Mesothelial cell of epicardium (in vitro differentiated cells): ENCODE results near the gene RANBP1. TPM values are rescaled to one million over a fixed set of nuclear protein-coding genes. Genes with fewer than 3 reads are reported as not detected.

Source experiments
- DNase-seq, 2 experiments: peaks; one replicate each; pipeline ENCODE4 v3.0.0; 2021; ENCODE audit warnings: low spot score in 2 of 2; ENCODE audit not compliant: unreplicated experiment in 2 of 2
- H3K27ac Mint-ChIP-seq: 2 replicates; pipeline ENCODE4 v1.8.0; 2021; ENCODE audit warnings: mixed read lengths
- H3K27me3 Mint-ChIP-seq: 2 replicates; pipeline ENCODE4 v1.8.0; 2021; ENCODE audit warnings: low read depth, mixed read lengths
- H3K36me3 Mint-ChIP-seq: 2 replicates; pipeline ENCODE4 v1.8.0; 2021; ENCODE audit warnings: mixed read lengths
- H3K4me1 Mint-ChIP-seq: 2 replicates; pipeline ENCODE4 v1.8.0; 2021; ENCODE audit warnings: mixed read lengths
- H3K4me3 Mint-ChIP-seq: 2 replicates; pipeline ENCODE4 v1.8.0; 2021; ENCODE audit warnings: mild to moderate bottlenecking, moderate library complexity, mixed read lengths
- H3K9me3 Mint-ChIP-seq: 2 replicates; pipeline ENCODE4 v1.8.0; 2021; ENCODE audit warnings: mixed read lengths
- total RNA-seq: library from RNA; stranded (reverse); gene quantifications from 3 replicates; pipeline ENCODE4 v1.2.1, GENCODE V29; 2021
- TF ChIP-seq, protein P1 (sequence below): fragments of 200-600 bp; sonication (generic); IDR thresholded peaks from one replicate; pipeline ENCODE4 v1.5.0; 2021; ENCODE audit warnings: antibody characterized with exemption; ENCODE audit not compliant: unreplicated experiment

The RANBP1 gene
- total RNA-seq, 1 donor from 2014 or later, result 154 TPM

DNA sequence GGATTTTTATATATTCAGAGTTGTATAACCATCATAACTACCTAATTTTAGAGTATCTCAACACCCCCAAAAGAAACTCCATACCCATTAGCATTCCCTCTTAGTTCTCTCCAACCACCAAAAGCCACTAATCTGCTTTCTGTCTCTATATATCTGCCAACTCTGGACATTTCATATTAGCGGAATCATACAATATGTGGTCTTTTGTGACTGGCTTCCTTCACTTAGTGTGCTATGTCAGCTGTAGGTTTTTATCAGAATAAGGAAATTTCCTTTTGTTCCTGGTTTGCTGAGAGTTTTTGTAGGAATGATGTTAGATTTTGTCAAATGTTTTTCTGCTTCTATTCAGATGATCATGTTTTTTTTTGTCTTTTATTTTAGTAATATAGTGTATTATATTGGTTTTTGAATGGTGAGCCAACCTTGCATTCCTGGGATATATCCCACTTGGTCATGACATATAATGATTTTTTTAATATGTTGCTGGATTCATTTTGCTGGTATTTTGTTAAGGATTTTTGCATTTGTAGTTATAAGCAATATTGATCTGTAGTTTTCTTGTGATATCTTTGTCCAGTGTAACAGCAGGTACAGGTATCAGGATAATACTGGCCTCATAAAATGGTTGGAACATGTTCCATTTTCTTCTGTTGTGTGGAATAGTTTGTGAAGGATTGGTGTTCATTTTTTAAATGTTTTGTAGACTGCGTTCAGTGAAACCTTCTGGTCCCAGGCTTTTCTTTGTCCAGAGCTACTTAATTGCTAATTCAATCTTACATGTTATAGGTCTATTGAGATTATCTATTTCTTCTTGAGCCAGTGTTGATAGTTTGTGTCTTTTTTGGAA, 19.1 kb upstream of the RANBP1 start:
- TF ChIP-seq, protein P1, sequence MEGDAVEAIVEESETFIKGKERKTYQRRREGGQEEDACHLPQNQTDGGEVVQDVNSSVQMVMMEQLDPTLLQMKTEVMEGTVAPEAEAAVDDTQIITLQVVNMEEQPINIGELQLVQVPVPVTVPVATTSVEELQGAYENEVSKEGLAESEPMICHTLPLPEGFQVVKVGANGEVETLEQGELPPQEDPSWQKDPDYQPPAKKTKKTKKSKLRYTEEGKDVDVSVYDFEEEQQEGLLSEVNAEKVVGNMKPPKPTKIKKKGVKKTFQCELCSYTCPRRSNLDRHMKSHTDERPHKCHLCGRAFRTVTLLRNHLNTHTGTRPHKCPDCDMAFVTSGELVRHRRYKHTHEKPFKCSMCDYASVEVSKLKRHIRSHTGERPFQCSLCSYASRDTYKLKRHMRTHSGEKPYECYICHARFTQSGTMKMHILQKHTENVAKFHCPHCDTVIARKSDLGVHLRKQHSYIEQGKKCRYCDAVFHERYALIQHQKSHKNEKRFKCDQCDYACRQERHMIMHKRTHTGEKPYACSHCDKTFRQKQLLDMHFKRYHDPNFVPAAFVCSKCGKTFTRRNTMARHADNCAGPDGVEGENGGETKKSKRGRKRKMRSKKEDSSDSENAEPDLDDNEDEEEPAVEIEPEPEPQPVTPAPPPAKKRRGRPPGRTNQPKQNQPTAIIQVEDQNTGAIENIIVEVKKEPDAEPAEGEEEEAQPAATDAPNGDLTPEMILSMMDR, result no peak
- H3K27ac Mint-ChIP-seq, result no peak overlapping the region
- no peak for DNase-seq
- H3K4me1 Mint-ChIP-seq, result no peaks in the 10 kb centered on the region
- peaks cover 66% of the 10 kb centered on the region for H3K36me3 Mint-ChIP-seq
- H3K9me3 Mint-ChIP-seq, result peaks cover 19% of the 10 kb centered on the region
- no peak overlapping the region for H3K4me3 Mint-ChIP-seq
- H3K27me3 Mint-ChIP-seq, result no peaks in the 10 kb centered on the region

DNA sequence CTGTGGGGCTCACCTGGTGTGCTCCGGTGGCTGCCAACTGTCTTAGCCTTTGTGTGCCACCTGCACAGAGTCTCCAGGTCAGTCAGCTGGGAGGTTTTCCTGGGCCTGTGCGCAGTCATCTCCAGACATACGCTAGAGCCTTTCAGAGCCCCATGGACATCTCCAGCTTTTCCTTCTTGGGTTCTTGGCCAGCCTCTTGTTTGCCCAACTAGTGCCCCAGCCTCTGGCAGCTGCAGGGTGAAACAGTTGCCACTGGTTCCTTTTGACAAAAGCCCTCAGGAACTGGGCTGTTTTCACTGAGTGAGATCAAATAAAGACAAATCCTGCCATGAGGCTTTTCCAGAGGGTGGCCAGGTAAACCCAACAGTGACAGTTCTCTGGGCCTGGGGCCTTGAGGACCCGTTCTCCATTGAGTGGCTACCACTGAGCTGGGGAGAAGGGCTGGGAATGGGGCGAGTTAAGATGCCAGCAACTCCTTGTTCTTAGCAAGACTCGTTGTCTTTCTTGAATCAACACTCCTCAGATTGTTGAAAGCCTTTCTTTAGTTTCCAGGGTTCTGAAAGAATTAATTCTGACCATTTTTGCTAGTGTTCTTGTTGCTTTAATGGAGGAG, 16.7 kb upstream of the RANBP1 start:
- Mint-ChIP-seq H3K36me3 (peaks cover 57% of the 10 kb centered on the region), H3K27me3 (no peaks in the 10 kb centered on the region), H3K4me3 (no peak overlapping the region), H3K4me1 (no peaks in the 10 kb centered on the region), H3K9me3 (peaks cover 19% of the 10 kb centered on the region), H3K27ac (no peak overlapping the region)
- TF ChIP-seq, protein P1, result no peak
- DNase-seq, result no peak

DNA sequence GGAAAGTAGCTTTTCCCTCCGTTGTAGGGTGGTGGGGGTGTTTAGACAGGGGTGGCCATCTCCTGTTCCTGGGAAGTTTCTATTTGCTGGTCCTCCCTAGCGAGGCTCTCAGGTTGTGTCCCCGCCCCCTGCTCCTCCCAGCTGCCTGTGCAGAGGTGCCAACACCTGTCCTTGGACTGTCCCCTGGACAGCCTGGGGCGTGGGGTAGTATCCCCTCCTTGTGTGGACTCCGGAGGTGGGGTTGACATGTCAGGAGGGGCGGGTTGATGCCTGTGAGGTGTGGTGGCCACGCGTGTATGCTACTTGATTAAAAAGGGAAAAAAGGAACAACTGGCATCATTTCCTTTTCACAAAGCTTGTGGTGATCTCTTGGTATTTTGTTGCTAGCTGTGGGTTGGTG, 14.3 kb upstream of the RANBP1 start:
- peaks cover 9% of the 10 kb centered on the region for H3K9me3 Mint-ChIP-seq
- H3K4me3 Mint-ChIP-seq, result no peak overlapping the region
- TF ChIP-seq, protein P1, result no peak
- no peaks in the 10 kb centered on the region for H3K4me1 Mint-ChIP-seq
- no peak overlapping the region for H3K27ac Mint-ChIP-seq
- H3K36me3 Mint-ChIP-seq, result peaks cover 32% of the 10 kb centered on the region
- DNase-seq, result no peak
- no peaks in the 10 kb centered on the region for H3K27me3 Mint-ChIP-seq

DNA sequence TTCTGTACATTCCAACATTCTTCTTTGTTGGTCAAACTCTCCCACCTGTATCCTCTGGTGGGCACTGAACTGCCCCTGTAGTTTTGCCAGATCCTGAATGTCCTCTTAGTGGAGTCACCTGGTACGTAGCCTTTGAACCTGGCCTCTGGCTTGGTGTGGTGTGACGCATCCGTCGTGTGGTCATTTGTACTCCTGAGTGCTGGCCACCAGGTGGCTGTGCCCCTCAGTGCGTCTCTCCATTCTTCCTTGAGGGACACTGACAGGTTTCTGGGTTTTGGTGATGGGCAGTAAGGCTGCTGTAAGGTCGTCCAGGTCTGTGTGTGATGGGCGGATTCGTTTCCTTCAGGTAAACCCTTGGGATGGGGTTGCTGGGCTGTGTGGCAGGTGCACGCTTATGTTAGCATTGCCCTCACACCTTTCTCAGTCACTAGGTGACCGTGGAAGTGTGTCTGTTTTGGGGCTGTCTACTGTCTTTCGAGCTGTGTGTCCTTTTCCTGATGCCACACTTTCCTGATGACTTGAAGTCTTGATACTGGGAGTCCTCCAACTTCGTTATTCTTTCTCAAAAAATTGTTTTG, 13.6 kb upstream of the RANBP1 start:
- no peak overlapping the region for H3K4me3 Mint-ChIP-seq
- H3K9me3 Mint-ChIP-seq, result peaks cover 3% of the 10 kb centered on the region
- TF ChIP-seq, protein P1, result no peak
- no peaks in the 10 kb centered on the region for H3K27me3 Mint-ChIP-seq
- no peak for DNase-seq
- no peak overlapping the region for H3K27ac Mint-ChIP-seq
- H3K4me1 Mint-ChIP-seq, result no peaks in the 10 kb centered on the region
- peaks cover 27% of the 10 kb centered on the region for H3K36me3 Mint-ChIP-seq

DNA sequence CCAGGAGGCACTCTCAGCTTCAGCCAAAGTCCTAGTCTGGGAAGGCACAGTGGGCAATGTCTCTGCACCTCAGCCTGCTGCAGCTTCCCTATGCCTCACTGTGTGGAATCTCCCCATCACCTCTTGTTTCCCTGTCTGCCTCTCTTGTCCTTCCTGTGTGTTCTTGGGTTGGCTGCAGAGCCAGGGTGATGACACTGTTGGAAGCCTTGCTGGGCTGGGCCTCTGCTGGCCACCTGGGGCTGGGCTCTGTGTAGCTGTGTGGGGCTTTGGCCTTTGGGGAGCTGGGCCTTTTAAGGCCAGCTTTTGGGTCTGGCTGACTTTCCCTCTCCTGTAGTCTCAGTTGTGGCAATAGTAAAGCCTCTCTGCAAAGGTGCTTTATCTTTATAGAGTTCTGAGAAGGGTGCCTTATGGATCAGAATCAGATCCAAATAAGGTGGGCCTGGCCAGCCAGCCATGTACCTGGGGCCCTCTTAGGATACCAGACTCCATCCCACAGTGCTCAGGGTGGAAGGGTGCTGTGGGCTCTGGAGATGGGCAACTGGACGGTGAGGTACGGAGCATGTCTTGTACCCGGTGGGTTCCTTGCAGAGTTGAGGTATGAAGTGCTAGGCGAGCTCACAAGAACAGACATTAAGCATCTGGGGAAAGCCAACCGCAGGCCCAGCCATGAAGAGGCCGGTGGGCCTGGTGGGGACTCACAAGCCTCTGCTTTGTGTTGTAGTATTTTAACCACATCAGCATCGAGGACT, 10.3 kb upstream of the RANBP1 start:
- Mint-ChIP-seq H3K36me3 (peaks cover 17% of the 10 kb centered on the region), H3K4me3 (no peak overlapping the region), H3K4me1 (no peaks in the 10 kb centered on the region), H3K27ac (no peak overlapping the region), H3K9me3 (no peaks in the 10 kb centered on the region), H3K27me3 (no peaks in the 10 kb centered on the region)
- TF ChIP-seq, protein P1, result no peak
- DNase-seq, result no peak
